ENCODE results near the gene MIA3.

The MIA3 gene

DNA sequence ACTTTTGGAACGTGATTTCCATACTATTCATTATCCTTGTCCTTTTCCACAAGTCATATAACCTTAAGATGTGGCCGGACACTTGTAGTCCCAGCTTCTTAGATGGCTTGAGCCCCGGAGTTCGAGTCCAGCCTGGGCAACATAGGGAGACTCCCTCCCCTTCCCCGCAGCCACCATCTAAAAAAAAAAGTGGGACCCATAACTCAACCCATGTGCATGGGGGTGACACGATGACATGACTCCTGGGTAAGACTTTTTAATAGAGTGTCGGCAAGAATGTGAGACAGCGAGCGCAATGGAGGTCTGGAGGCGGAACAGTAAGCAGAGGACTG lies 25.7 kb downstream of the MIA3 start:
- peaks cover 19% of the 10 kb centered on the region for H3K36me3 ChIP-seq (ENCODE audit: control insufficient read depth, low read length)
- H3K9me2 ChIP-seq (replicated peaks; ENCODE audit: control insufficient read depth, low read length) = no peaks in the 10 kb centered on the region
- peaks cover 17% of the 10 kb centered on the region for H3K79me2 ChIP-seq (ENCODE audit: control insufficient read depth, low read length)
- H3K4me1 ChIP-seq (ENCODE audit: control insufficient read depth, low read length) = peaks cover 17% of the 10 kb centered on the region
- H4K20me1 ChIP-seq (ENCODE audit: control insufficient read depth, insufficient read depth, low read depth, low read length) = no peaks in the 10 kb centered on the region
- peak overlapping the region; percentile 94 for H3K4me3 ChIP-seq (ENCODE audit: low read length)
- no peaks in the 10 kb centered on the region for H3K27me3 ChIP-seq (ENCODE audit: control insufficient read depth, low read length)
- H3K9me3 ChIP-seq (ENCODE audit: control insufficient read depth, insufficient read depth, low read length) = no peaks in the 10 kb centered on the region
- H3K27ac ChIP-seq (ENCODE audit: low read depth, low read length) = peak overlapping the region; percentile 56
- H3K4me2 ChIP-seq (ENCODE audit: low read length) = peak overlapping the region; percentile 86
- H3F3A ChIP-seq (ENCODE audit: control insufficient read depth, insufficient read depth) = peaks cover 7% of the 10 kb centered on the region; the same call in 1 of the 2 replicates
- TF ChIP-seq, protein P1, sequence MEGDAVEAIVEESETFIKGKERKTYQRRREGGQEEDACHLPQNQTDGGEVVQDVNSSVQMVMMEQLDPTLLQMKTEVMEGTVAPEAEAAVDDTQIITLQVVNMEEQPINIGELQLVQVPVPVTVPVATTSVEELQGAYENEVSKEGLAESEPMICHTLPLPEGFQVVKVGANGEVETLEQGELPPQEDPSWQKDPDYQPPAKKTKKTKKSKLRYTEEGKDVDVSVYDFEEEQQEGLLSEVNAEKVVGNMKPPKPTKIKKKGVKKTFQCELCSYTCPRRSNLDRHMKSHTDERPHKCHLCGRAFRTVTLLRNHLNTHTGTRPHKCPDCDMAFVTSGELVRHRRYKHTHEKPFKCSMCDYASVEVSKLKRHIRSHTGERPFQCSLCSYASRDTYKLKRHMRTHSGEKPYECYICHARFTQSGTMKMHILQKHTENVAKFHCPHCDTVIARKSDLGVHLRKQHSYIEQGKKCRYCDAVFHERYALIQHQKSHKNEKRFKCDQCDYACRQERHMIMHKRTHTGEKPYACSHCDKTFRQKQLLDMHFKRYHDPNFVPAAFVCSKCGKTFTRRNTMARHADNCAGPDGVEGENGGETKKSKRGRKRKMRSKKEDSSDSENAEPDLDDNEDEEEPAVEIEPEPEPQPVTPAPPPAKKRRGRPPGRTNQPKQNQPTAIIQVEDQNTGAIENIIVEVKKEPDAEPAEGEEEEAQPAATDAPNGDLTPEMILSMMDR (IDR thresholded peaks at IDR 0.05; ENCODE audit: low read depth, low read length, poor library complexity, severe bottlenecking) = no peak
- no peak for TF ChIP-seq EZH2phosphoT487 (IDR thresholded peaks at IDR 0.05; ENCODE audit: borderline replicate concordance, low read length)

DNA sequence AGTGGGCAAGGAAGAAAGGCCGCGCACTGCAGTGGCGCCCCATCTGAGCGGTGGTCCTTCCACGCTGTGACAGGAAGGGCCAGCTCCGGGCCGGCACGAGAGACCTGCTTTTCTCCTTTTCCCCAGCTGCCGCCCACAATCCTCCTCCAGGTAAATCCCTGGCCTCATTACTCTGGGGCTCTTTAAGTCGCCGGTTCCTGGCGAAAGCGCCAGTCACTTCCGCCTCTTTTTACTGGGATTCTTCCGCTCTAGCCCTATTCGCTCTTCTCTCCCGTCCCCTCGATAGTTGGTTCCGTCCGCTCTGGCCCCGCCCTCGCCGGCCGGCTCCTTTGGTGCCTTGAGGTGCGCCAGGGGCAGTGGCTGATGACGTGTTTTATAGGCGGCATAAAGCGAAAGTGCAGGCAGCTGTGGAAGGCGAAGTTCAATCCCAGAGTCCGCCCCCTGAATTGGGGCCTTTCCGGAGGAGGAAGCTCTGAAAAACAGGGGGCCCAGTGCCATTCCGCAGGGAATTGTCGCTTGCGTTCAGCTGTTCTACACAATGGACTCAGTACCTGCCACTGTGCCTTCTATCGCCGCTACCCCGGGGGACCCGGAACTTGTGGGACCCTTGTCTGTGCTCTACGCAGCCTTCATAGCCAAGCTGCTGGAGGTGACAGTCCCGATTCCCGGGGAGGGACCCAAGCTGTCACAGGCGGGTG lies 26.2 kb downstream of the MIA3 start:
- H3K4me3 ChIP-seq (ENCODE audit: low read length) = peak overlapping the region; percentile 94
- peaks cover 7% of the 10 kb centered on the region; the same call in 1 of the 2 replicates for H3F3A ChIP-seq (ENCODE audit: control insufficient read depth, insufficient read depth)
- no peaks in the 10 kb centered on the region for H3K27me3 ChIP-seq (ENCODE audit: control insufficient read depth, low read length)
- peaks cover 17% of the 10 kb centered on the region for H3K79me2 ChIP-seq (ENCODE audit: control insufficient read depth, low read length)
- peak overlapping the region; percentile 56 for H3K27ac ChIP-seq (ENCODE audit: low read depth, low read length)
- H3K4me2 ChIP-seq (ENCODE audit: low read length) = peak overlapping the region; percentile 86
- no peaks in the 10 kb centered on the region for H3K9me3 ChIP-seq (ENCODE audit: control insufficient read depth, insufficient read depth, low read length)
- H3K9me2 ChIP-seq (replicated peaks; ENCODE audit: control insufficient read depth, low read length) = no peaks in the 10 kb centered on the region
- no peaks in the 10 kb centered on the region for H4K20me1 ChIP-seq (ENCODE audit: control insufficient read depth, insufficient read depth, low read depth, low read length)
- no peak for TF ChIP-seq EZH2phosphoT487 (IDR thresholded peaks at IDR 0.05; ENCODE audit: borderline replicate concordance, low read length)
- TF ChIP-seq, protein P1 (IDR thresholded peaks at IDR 0.05; ENCODE audit: low read depth, low read length, poor library complexity, severe bottlenecking) = no peak
- peaks cover 24% of the 10 kb centered on the region for H3K36me3 ChIP-seq (ENCODE audit: control insufficient read depth, low read length)
- H3K4me1 ChIP-seq (ENCODE audit: control insufficient read depth, low read length) = peaks cover 17% of the 10 kb centered on the region

DNA sequence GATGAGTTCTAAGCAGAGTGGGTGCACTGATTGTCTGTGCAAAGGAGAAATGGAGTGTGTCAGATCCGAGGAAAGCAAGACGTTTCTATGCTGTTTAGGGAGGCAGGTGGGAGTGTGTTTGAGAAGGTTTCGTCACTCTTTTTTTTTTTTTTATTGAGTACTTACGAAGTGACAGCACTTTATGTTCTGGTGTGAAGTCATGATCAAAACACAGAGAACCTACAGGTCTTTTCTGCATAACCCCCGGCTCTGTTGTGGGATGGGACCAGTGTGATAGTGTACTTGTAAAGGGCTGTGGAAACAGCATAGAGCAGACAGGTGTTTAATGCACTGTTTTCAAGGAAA lies 26.7 kb downstream of the MIA3 start:
- Histone ChIP-seq H3K27ac (ENCODE audit: low read depth, low read length) (peak overlapping the region; percentile 56; the same call in 1 of the 2 replicates), H3K27me3 (ENCODE audit: control insufficient read depth, low read length) (no peaks in the 10 kb centered on the region), H4K20me1 (ENCODE audit: control insufficient read depth, insufficient read depth, low read depth, low read length) (no peaks in the 10 kb centered on the region), H3F3A (ENCODE audit: control insufficient read depth, insufficient read depth) (peaks cover 7% of the 10 kb centered on the region; the same call in 1 of the 2 replicates), H3K36me3 (ENCODE audit: control insufficient read depth, low read length) (peaks cover 26% of the 10 kb centered on the region), H3K79me2 (ENCODE audit: control insufficient read depth, low read length) (peaks cover 17% of the 10 kb centered on the region), H3K9me3 (ENCODE audit: control insufficient read depth, insufficient read depth, low read length) (no peaks in the 10 kb centered on the region), H3K4me1 (ENCODE audit: control insufficient read depth, low read length) (peaks cover 17% of the 10 kb centered on the region), H3K9me2 (replicated peaks; ENCODE audit: control insufficient read depth, low read length) (no peaks in the 10 kb centered on the region), H3K4me3 (ENCODE audit: low read length) (peak overlapping the region; percentile 94), H3K4me2 (ENCODE audit: low read length) (peak overlapping the region; percentile 86)
- no peak for TF ChIP-seq EZH2phosphoT487 (IDR thresholded peaks at IDR 0.05; ENCODE audit: borderline replicate concordance, low read length)
- TF ChIP-seq, protein P1 (IDR thresholded peaks at IDR 0.05; ENCODE audit: low read depth, low read length, poor library complexity, severe bottlenecking) = no peak
